NOMO-1 (cell line): ENCODE data around the gene FGF5.
A peak's percentile ranks its signal among the peaks of the same experiment; 100 is the strongest.
"Not testable (repeated sequence)": the region's sequence is repeated elsewhere in the genome, so short reads cannot be mapped to it uniquely, and the experiment has no call there.

Source experiments
- DNase-seq, 2 experiments: peaks; one replicate each; lab custom pipeline; 2025; ENCODE audit not compliant: unreplicated experiment in 2 of 2; lab: John Stamatoyannopoulos, UW

The FGF5 gene, protein sequence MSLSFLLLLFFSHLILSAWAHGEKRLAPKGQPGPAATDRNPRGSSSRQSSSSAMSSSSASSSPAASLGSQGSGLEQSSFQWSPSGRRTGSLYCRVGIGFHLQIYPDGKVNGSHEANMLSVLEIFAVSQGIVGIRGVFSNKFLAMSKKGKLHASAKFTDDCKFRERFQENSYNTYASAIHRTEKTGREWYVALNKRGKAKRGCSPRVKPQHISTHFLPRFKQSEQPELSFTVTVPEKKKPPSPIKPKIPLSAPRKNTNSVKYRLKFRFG

DNA sequence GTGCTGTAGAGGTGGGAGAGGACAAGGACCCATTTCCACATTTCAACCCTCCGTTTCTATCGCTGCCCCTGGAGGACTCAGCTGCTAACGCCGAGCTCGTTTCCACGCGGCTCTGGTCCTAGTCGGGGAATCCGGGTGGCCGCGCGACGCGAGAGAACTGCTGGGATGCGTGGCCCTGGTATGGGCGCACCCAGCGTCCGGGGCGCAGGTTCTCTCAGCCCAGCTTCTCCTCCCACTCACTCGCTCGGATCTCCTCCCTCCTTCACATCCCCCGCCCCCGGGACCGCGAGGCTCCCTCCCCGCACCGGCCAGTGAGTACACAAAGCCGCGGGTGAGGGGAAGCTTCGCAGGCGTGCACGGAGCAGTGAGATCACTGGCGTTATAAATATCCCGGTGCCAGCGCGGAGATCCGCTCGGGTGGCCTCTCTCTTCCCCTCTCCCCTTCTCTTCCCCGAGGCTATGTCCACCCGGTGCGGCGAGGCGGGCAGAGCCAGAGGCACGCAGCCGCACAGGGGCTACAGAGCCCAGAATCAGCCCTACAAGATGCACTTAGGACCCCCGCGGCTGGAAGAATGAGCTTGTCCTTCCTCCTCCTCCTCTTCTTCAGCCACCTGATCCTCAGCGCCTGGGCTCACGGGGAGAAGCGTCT, at the start of gene FGF5:
TSS of gene FGF5 (plus strand) at position 412 of the 649 bp plus-strand sequence. CDS start at position 573, 161 bp downstream.
- no peak for DNase-seq

DNA sequence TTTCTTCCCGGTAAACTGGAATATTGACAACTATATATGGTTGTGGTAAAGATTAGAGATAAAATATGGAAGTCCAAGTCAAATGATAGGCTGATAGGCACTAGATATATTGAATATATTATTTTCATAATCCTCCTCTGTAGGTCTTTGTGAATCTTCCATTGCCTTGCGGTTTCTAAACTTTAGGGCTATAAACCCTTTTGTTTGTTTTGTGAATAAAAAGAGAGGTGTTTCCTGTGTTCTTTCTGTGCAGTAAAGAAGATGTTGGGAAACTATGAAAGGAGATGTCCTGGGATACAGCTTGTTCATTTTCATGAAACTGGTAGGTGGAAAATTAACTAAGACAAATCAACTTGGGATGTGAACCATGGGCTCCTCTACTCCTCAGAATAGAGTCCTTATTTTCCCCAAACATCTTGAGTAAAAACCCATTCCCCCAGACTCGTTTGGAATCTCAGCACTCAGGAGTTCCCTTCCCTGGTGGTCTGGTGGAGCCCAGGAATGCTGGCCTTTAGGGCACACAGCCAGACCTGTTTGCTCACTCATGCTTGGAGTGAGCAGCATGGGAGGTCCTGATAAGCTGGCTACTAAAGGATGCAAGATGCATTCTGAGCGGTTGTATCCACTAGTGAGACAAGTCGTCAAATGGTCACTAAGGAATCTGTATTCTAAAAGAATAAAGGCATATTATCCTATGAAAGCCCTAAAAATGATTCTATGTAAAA, 47.0 kb upstream of the FGF5 start:
- DNase-seq: no peak

DNA sequence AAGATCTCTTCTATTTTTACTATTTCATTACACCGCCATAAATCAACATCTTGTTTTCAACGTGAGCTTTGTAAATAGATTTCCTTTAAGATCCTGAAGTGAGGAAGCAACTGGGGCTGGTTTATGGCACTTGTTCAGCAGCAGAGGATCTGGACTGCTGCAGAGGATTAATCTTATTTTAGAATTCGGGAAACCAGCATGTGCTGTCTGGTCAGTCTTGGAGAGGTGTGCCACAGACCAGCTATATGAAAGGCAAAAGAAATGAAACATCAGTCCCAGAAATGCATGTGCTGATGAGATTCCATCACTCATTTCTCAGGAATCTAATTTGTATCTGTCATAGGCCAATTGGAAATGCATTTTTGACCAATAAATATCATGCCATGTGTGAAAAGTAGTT, 45.8 kb upstream of the FGF5 start:
- no peak for DNase-seq

DNA sequence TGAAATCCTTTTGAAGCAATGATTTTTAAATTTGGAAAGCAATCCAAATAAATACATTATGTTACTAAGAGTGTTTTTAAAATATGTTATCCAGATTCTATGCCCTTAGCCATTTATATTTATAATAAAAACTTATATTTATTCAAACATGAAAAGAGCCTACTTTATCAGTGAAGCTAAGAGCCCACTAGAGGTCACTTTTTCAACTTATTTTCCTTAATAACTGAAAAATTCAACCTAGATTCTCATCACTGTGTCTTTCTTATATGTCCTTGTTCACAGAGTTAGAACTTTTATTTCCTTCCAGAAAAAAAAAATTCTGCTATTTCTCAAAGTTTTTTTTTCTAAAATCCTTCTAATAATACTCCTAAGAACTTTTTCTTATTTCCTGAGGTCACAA, 45.3 kb upstream of the FGF5 start:
- peak in 1 of 2 experiments; percentile 27 for DNase-seq

DNA sequence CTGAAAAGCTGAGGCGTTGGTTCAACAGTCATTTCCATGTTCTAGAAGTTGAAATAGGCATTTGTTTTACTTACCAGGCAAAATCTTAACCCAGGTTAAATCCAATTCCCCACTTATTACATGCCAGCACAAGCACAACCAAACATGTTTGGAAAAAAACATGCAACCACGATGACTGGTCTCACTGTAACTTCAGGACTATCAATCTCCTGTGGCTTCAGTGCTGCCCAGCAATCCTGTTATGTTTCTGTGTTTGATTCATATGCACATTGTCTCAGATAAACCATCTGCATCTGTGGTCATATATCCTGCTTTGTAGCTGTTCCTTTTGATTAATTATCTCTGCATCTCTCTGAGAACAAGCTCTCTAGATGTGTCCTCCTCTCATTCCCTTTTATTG, 40.9 kb upstream of the FGF5 start:
- DNase-seq: no peak

DNA sequence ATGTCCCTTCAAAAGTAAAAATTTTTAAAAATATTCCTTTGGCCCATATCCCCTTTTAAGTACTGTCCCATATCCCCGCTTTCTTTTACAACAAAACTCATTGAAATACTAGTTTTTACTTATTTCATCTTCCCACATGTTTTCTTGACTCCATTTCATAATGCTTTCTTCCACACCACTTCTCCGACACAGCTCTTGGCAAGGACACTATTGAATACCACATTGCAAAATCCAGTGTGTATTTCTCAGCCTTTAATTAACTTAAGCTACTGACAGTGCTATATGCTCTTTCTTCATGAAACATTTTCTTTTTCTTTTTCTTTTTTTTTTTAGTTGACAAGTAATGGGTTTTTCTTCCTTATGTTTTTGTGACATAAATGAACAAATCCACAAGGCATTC, 40.4 kb upstream of the FGF5 start:
- DNase-seq: no peak

DNA sequence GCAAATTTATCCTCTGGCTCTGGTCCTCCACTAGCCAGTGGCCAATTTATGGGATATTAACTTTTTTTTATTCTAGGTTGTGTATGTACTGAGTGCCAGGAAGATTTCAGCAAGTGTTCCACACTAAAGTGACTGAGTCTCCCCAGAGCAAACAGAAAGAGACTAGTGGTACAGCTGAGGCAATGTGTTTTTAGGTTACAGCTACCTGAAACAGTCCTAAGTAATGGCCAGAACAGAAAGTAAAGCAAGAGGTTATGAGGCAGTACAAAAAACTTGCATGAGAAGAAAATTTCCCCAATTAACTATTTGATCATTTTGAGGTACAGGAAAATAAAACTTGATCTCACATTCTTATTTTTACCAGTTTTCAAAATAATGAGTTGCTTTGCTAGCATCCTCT, 38.0 kb upstream of the FGF5 start:
- DNase-seq: no peak

DNA sequence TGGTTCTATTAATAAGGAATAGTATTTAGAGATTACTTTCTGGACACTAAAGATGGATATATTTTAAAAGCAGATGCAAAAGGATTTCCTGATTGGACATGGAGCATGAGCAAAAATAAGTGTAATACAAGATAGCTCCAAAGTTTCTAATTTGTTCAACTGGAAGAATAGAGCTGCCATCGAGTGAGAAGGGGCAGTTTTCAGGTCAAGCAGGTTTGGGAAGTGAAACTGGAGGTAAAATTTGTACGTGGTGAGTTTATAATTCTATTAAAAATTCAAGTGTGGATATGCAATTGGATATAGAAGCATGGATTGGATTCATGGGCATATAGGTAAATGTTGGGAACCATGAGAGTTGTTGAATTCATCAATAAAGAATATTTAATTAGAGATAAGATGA, 37.3 kb upstream of the FGF5 start:
- no peak for DNase-seq

DNA sequence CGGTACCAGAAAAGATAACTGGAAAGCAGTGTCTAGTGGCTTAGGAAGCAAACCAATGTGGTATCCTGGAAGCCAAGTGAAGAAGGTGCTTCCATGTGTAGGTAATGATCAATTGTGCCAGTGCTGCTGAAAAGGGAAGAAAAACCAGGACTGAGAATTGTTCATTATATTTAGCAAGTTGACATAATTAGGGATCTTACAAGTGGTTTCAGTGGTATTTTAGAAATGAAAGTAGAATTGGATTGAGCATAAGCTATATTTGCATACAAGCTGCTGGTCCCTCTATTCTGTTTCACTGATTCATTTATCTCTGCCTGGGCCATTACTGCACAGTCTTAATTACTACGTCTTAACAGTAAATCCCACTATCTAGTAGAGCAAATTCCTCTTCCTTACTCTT, 36.9 kb upstream of the FGF5 start:
- DNase-seq: peak in 1 of 2 experiments; percentile 42

DNA sequence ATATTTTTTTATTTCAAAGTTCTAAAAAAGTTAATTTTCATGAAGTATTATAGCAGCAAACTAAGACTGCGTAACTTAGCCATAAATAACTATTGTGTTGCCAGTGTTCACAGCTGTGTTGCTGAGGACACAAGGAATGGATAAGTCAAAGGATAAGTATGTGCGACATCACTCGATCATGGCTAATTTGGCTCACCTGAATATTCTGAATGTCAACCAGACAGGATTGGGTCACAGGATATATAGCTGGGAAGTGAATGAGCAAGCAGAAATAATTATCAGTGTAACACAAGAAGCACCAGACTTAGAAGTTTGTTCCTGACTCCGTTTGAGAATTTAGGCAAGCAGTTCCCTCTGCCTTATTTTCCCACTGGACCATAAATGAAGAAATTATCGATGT, 35.3 kb upstream of the FGF5 start:
- DNase-seq: no peak

DNA sequence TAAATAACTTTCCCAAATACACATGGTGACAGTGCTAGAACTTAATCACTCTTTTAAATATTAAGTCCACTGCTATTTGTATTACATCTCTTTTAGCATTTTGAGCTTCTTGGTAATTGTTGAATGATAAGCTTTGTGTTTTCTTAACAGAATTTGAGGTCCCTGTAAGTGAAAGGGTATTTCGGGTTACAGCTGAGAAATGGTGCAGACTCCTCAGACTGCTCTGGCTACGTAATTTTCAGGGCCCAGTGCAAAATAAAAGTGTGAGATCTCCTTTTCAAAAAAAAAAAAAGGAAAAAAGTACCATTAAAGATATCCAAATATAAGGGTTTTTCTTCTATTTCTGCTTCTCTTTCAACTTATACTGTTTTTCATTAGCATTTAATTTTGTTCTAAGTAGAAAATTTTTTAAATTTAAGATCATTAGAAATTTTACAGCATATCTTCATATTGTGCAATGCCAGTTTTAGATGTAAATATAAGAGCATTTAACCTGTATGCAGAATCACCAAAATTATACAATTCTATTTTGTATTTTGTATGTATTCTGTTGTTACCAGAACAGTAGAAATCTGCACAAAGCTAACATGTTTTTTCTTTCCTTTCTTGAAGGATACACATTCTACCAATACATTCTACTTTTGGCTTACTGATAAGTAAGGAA, 33.6 kb upstream of the FGF5 start:
- no peak for DNase-seq

DNA sequence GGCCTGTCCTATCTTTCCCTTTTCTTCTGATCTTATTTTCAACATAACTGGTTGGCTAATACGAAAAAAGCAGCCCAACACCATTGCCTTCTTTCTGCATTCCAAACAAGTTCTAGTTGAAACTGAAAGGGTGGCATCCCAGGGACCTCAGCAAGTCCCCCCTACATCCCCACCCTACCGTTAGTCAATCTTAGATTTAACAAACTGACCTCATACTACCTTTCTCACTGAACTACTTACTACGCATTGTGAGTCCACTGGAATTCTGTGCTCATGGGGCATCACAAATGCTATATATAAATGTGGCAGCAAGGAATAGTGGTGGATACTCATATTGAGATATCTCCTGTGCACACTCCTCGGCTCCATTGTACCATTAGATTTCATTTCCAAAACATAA, 33.1 kb upstream of the FGF5 start:
- no peak for DNase-seq

DNA sequence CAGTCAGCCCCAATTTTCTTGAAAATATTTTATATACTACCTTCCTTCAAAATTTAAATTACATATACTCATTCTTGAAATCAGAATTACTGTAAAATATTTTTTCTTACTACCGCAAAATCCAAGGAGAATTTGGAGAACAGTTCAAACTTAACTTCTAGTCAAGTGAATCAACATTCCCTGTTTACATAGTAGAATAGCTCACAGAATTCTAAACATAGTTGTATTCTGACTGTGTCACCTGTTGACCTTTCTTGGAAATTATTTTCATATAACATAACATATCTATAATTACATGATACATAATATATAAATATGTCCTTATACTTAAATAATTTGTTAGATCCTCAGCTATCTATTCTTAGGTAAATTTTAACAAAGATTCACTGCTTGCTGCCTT, 31.0 kb upstream of the FGF5 start:
- DNase-seq: no peak

DNA sequence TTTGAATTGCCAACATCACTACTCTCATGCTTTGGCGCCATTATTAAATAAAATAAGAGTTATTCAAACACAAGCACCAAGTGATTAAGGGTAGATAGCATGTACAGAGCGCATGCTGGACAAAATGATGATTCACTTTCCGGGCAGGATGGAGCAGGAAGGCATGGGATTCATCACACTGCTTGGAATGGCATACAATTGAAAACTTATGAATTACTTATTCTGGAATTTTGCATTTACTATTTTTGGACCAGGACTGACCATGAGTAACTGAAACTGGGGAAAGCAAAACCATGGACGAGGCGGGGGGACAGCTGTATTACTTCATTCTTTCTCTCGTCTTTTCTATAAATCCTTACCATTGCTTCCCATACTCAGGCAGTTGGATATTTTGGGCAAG, 28.5 kb upstream of the FGF5 start:
- DNase-seq: no peak

DNA sequence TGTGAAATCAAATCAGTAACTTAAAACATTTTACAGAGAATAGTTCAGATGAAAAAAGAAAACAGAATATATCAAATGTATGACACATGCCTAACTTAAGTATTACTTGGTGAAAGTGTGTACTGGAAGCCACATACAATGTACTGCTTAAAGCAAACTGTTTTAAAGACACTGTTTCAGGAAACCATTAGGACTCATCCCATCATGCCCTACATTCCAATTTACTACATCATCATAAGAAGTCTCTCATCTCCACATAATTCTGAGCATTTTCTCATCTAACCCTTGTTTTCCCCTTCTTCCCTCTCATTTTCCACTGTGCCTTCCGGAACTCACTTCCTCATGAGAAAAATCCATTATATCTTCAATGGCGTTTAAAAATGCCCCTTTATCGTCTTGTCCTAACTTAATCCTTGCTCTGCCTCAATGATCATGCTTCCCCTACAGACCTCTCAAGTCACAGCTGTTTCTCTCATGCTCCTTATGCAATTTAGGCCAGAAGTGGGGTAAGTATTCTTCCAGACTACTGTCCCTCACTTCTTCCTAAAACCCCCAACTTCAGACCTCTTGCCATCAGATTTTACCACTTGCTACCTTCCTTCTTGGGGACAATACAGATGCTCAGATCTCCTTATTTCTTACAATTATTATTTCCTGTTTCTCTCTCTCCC, 26.8 kb upstream of the FGF5 start:
- no peak for DNase-seq

DNA sequence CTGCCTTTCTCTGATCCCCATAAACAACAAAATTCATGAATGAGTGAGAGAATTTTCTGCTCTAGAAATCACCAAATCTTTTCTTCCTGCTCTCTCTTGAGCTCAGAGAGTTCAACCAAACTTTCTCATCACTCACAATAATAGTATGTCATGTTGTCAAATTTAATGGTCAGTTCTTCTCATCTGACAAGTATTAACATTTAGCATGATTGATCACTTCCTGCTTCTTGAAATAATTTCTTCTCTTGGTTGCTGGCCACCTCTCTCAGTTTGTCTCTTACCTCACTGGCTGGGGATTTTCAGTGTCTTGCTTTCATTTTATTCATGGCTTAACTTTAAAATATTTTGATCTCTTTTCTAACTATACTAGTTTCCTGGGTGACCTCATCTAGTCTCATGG, 25.5 kb upstream of the FGF5 start:
- peak in 1 of 2 experiments; percentile 2 for DNase-seq

DNA sequence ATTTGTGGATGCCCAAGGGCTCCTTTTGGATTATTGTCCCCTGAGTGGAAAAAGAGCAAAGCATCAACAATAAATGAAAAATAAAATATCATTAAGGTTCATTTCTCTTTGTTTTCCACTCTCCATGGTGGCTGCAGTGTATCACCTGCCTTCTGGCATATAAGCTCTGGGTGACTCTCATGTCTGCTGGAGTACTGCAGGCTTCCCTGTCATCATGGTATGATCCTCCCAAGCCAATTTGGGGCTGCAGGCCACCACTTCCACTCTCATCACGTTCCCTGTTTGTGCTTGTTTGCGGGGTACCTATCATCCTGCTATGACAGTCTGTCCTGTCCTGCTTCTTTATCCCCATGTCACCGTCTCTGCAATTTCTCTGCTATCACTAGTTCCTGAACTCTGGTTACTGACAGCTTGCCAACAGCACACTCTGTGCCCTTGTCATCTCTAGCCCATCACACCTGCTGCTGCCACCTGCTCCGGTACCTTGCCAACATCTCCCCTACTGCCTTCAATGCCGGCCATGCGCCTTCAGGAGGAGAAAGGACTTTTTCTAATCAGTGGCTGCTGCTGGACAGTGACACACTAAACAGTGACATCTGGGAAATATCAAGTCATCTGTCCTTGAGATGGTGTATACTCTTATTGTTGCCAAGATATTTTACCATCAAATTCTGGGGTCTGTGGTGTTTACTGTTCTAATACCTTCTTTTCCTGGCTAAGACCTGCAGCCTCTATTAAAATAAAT, 23.0 kb upstream of the FGF5 start:
- DNase-seq: no peak

DNA sequence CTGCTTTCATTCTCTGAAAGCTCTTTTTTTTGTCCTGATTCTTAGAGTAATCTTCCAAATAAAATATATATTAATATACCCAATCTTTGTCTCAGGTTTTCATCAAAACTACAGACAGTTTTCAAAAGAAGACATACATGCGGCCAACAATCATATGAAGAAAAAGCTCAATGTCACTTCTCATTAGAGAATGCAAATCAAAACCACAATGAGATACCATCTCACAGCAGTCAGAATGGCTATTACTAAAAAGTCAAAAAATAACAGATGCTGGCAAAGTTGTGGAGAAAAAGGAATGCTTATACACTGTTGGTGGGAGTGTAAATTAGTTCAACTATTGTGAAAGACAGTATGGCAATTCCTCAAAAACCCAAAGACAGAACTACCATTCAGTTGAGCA, 19.0 kb upstream of the FGF5 start:
- not testable (repeated sequence) for DNase-seq

DNA sequence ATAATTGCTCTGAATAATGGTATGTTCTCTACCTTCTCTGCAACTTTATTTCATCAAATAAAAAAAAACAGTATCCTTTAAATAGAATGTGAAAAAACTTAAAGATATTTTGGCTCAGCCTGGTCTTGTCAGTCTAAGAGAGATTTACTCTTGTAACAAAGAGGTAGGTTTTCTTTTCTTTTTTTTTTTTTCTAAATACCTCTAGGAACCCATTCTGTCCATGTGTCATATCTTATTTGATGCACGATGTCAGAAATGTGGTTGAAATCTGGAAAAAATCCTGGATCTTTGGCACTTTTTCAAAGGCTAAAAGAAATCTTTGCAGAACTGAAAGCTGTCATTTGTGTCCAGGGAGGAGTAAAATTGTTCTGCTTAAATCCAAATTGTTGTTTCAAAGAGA, 17.3 kb upstream of the FGF5 start:
- no peak for DNase-seq

DNA sequence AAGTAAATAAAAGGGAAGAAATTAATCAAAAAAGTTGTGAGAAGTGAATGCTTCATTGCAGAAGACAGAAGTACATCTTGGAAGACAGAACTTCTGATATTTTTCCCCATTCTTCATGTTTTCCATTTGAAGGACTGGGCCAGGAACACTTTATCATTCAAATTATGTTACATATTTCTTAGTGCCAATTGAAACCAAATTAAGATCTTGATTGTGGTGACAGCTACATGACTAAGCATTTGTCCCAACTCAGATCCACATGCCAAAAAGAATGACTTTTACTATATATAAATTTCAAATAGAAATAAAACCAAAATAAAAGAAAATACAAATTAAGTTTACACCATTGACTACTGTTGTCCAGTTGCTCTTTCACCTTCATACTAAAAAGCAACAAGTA, 14.0 kb upstream of the FGF5 start:
- no peak for DNase-seq
